ENCODE measurements around the gene DAP.

- TF ChIP-seq, protein P1, sequence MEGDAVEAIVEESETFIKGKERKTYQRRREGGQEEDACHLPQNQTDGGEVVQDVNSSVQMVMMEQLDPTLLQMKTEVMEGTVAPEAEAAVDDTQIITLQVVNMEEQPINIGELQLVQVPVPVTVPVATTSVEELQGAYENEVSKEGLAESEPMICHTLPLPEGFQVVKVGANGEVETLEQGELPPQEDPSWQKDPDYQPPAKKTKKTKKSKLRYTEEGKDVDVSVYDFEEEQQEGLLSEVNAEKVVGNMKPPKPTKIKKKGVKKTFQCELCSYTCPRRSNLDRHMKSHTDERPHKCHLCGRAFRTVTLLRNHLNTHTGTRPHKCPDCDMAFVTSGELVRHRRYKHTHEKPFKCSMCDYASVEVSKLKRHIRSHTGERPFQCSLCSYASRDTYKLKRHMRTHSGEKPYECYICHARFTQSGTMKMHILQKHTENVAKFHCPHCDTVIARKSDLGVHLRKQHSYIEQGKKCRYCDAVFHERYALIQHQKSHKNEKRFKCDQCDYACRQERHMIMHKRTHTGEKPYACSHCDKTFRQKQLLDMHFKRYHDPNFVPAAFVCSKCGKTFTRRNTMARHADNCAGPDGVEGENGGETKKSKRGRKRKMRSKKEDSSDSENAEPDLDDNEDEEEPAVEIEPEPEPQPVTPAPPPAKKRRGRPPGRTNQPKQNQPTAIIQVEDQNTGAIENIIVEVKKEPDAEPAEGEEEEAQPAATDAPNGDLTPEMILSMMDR (IDR thresholded peaks at IDR 0.05): no peak
- TF ChIP-seq POLR2A (IDR thresholded peaks at IDR 0.05) (no peak), EP300 (IDR thresholded peaks at IDR 0.05) (peak in 1 of 4 donors; percentile 49)
Measured at GRCh38 chr5:10761933-10762775, 1.1 kb upstream of the DAP start.
